Keratinocyte (primary cell): ENCODE data around the gene EIF4ENIF1. TPM values are rescaled to one million over a fixed set of nuclear protein-coding genes. Genes with fewer than 3 reads are reported as not detected.

ENCODE experiments used
- DNase-seq: peaks from one replicate; pipeline ENCODE4 v3.0.0-alpha.2; 2011; ENCODE audit warnings: low read depth, missing footprints, low spot score
- FAIRE-seq: peaks from 2 replicates; lab custom pipeline; 2011; peaks lifted over from hg19 to GRCh38; lab: Jason Lieb, UNC
- H2AFZ ChIP-seq: 2 replicates; pipeline ENCODE4 v1.6.0; 2012; ENCODE audit warnings: low read length, control low read depth, inconsistent platforms; ENCODE audit not compliant: control insufficient read depth
- H3K27ac ChIP-seq: 2 replicates; pipeline ENCODE4 v1.5.1; 2011; ENCODE audit warnings: low read length; ENCODE audit not compliant: control insufficient read depth, insufficient read depth
- H3K27me3 ChIP-seq: 3 replicates; pipeline ENCODE4 v1.6.0; 2011; ENCODE audit warnings: low read length; ENCODE audit not compliant: control insufficient read depth, insufficient read depth; ENCODE audit errors: extremely low read depth
- H3K36me3 ChIP-seq, 2 experiments: 2 replicates in 1 of 2; 3 replicates in 1 of 2; pipeline ENCODE4 v1.5.1; 2011; ENCODE audit warnings: low read length in 2 of 2, mild to moderate bottlenecking in 1 of 2; ENCODE audit not compliant: control insufficient read depth in 2 of 2, insufficient read depth in 2 of 2; ENCODE audit errors: extremely low read depth in 1 of 2
- H3K4me1 ChIP-seq: 3 replicates; pipeline ENCODE4 v1.5.1; 2011; ENCODE audit warnings: low read length; ENCODE audit not compliant: control insufficient read depth, insufficient read depth; ENCODE audit errors: extremely low read depth
- H3K4me2 ChIP-seq: 3 replicates; pipeline ENCODE4 v1.6.0; 2011; ENCODE audit warnings: low read depth, low read length; ENCODE audit not compliant: control insufficient read depth, insufficient read depth; ENCODE audit errors: extremely low read depth
- H3K4me3 ChIP-seq, 3 experiments: fragments of 200-600 bp in 1 of 3; sonication (generic) in 1 of 3; 2 replicates in 2 of 3; 3 replicates in 1 of 3; pipeline ENCODE4 v1.5.1; 2011 to 2016; ENCODE audit warnings: low read length in 3 of 3, mild to moderate bottlenecking in 3 of 3, control low read depth in 2 of 3, inconsistent platforms in 1 of 3, low read depth in 1 of 3, mixed read lengths in 1 of 3, mixed run types in 1 of 3, moderate library complexity in 1 of 3; ENCODE audit not compliant: control insufficient read depth in 2 of 3, insufficient read depth in 2 of 3; ENCODE audit errors: extremely low read depth in 1 of 3
- H3K79me2 ChIP-seq: 2 replicates; pipeline ENCODE4 v1.6.0; 2012; ENCODE audit warnings: low read length; ENCODE audit not compliant: control insufficient read depth, insufficient read depth
- H3K9ac ChIP-seq: 3 replicates; pipeline ENCODE4 v1.6.0; 2011; ENCODE audit warnings: low read length; ENCODE audit not compliant: control insufficient read depth, insufficient read depth; ENCODE audit errors: extremely low read depth
- H3K9me1 ChIP-seq: 3 replicates; pipeline ENCODE4 v1.6.0; 2011; ENCODE audit warnings: low read length; ENCODE audit not compliant: control insufficient read depth, insufficient read depth; ENCODE audit errors: extremely low read depth
- H3K9me3 ChIP-seq: 2 replicates; pipeline ENCODE4 v1.5.1; 2012; ENCODE audit warnings: low read depth, low read length; ENCODE audit not compliant: control insufficient read depth
- H4K20me1 ChIP-seq: 3 replicates; pipeline ENCODE4 v1.6.0; 2011; ENCODE audit warnings: low read length; ENCODE audit not compliant: control insufficient read depth, insufficient read depth; ENCODE audit errors: extremely low read depth
- EZH2 ChIP-seq: IDR thresholded peaks from one replicate; pipeline ENCODE4 v1.6.1; 2012; ENCODE audit warnings: inconsistent platforms, mild to moderate bottlenecking, low read length, moderate library complexity
- dilution Hi-C: fragments of 300-500 bp; cut with MboI; formaldehyde crosslinking; loops from one replicate; pipeline ENCODE4 v1.7.0; 2020; ENCODE audit warnings: low sequenced_read_pairs; ENCODE audit not compliant: extremely low pct_ligation_motif_present
- polyA plus RNA-seq, 5 experiments: library from polyadenylated mRNA; depleted of rRNA in 3 of 5; stranded (reverse) in 3 of 5; stranded (forward) in 1 of 5; unstranded in 1 of 5; fragments of >200 nt; gene quantifications; 1 replicate in 1 of 5; 2 replicates in 3 of 5; 3 replicates in 1 of 5; pipeline versions ENCODE4 v1.2.1 to v1.2.3, GENCODE V29; 2011 to 2012; ENCODE audit warnings: missing spikeins in 2 of 5, low read depth in 1 of 5, low replicate concordance in 1 of 5
- TF ChIP-seq, protein P1 (sequence below), 3 experiments: IDR thresholded peaks in 1 of 3; conservative IDR thresholded peaks in 1 of 3; optimal IDR thresholded peaks in 1 of 3; 2 replicates in 2 of 3; 3 replicates in 1 of 3; pipeline versions ENCODE3 to v1.5.1; 2011; ENCODE audit warnings: low read length in 3 of 3, mild to moderate bottlenecking in 3 of 3, moderate library complexity in 2 of 3, control low read depth in 1 of 3, inconsistent platforms in 1 of 3; ENCODE audit not compliant: insufficient read depth in 2 of 3; ENCODE audit errors: extremely low read depth in 1 of 3

The EIF4ENIF1 gene
- polyA plus RNA-seq, 1 donor (not counting 4 experiments of a cell fraction or from before 2014, with no cell fraction given): 14.4 TPM

DNA sequence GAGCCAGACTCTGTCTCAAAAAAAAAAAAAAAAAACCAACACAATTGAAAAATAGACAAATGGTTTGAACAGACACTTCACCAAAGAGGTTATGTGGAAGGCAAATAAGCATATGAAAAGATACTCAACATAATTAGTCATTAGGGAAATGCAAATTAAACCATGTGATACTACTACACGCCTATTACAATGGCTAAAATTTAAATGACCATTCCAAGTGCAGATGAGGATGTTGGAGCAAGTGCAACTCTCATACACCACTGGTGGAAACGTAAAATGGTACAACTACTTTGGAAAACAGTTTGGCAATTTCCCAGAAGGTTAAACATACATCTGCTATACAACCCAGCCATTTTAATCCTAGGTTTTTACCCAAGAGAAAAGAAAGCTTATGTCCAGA is 24.3 kb downstream of the EIF4ENIF1 start:
- Histone ChIP-seq H3K36me3 (peaks cover 21 to 22% of the 10 kb centered on the region in 2 experiments), H3K4me1 (no peaks in the 10 kb centered on the region), H2AFZ (no peak overlapping the region), H3K27me3 (no peaks in the 10 kb centered on the region), H4K20me1 (no peaks in the 10 kb centered on the region), H3K9me1 (no peaks in the 10 kb centered on the region), H3K4me3 (no peak overlapping the region), H3K9me3 (no peaks in the 10 kb centered on the region), H3K27ac (no peak overlapping the region), H3K9ac (no peak overlapping the region), H3K4me2 (no peak overlapping the region), H3K79me2 (peaks cover 8% of the 10 kb centered on the region)
- TF ChIP-seq, protein P1, sequence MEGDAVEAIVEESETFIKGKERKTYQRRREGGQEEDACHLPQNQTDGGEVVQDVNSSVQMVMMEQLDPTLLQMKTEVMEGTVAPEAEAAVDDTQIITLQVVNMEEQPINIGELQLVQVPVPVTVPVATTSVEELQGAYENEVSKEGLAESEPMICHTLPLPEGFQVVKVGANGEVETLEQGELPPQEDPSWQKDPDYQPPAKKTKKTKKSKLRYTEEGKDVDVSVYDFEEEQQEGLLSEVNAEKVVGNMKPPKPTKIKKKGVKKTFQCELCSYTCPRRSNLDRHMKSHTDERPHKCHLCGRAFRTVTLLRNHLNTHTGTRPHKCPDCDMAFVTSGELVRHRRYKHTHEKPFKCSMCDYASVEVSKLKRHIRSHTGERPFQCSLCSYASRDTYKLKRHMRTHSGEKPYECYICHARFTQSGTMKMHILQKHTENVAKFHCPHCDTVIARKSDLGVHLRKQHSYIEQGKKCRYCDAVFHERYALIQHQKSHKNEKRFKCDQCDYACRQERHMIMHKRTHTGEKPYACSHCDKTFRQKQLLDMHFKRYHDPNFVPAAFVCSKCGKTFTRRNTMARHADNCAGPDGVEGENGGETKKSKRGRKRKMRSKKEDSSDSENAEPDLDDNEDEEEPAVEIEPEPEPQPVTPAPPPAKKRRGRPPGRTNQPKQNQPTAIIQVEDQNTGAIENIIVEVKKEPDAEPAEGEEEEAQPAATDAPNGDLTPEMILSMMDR (optimal IDR thresholded peaks at IDR 0.05 in 1 of 3, IDR thresholded peaks at IDR 0.05 in 1 of 3, conservative IDR thresholded peaks at IDR 0.05 in 1 of 3; ENCODE audit: extremely low read depth in 1 of 3, insufficient read depth in 2 of 3, low read length in 3 of 3): no peak
- no peak for TF ChIP-seq EZH2
- dilution Hi-C loops: loop anchor here (5.0 kb wide), 1 partner anchor 38 kb away; no protein-coding TSS in a partner anchor
- no peak for FAIRE-seq
- no peak for DNase-seq

DNA sequence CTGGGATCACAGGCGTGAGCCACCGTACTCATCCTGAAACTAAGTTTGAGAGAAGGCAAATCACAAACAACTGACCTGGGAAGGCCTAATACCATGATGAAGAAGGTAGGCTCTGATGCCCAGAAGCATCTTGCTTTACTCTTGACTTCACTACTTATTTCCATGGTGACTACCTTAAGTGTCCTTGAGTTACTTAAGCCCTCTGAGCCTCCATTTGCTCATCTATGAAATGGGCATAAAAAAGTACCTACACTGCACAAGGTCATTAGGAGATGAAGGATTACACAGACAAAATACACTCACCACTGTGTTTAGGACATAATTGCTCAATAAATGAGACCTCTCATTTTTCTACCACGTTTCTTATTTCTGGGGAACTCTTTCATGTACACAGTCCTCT is 27.9 kb downstream of the EIF4ENIF1 start:
- H2AFZ ChIP-seq: no peak overlapping the region
- H3K36me3 ChIP-seq: peaks cover 25% of the 10 kb centered on the region in 2 experiments
- dilution Hi-C loops: no loop called here
- FAIRE-seq: no peak
- H3K9ac ChIP-seq: no peak overlapping the region
- no peaks in the 10 kb centered on the region for H3K27me3 ChIP-seq
- no peaks in the 10 kb centered on the region for H3K4me1 ChIP-seq
- H3K27ac ChIP-seq: no peak overlapping the region
- no peaks in the 10 kb centered on the region for H3K9me1 ChIP-seq
- no peak for DNase-seq
- H3K79me2 ChIP-seq: peaks cover 8% of the 10 kb centered on the region
- H3K4me2 ChIP-seq: no peak overlapping the region
- no peak overlapping the region for H3K4me3 ChIP-seq
- no peaks in the 10 kb centered on the region for H3K9me3 ChIP-seq
- no peak for TF ChIP-seq EZH2
- TF ChIP-seq, protein P1 (optimal IDR thresholded peaks at IDR 0.05 in 1 of 3, IDR thresholded peaks at IDR 0.05 in 1 of 3, conservative IDR thresholded peaks at IDR 0.05 in 1 of 3; ENCODE audit: extremely low read depth in 1 of 3, insufficient read depth in 2 of 3, low read length in 3 of 3): no peak
- no peaks in the 10 kb centered on the region for H4K20me1 ChIP-seq
